NCI-H187 (cell line): ENCODE measurements around the gene SLC24A3.

Experiments
- DNase-seq, 2 experiments: peaks; one replicate each; lab custom pipeline; 2025; lab: John Stamatoyannopoulos, UW

The SLC24A3 gene

DNA sequence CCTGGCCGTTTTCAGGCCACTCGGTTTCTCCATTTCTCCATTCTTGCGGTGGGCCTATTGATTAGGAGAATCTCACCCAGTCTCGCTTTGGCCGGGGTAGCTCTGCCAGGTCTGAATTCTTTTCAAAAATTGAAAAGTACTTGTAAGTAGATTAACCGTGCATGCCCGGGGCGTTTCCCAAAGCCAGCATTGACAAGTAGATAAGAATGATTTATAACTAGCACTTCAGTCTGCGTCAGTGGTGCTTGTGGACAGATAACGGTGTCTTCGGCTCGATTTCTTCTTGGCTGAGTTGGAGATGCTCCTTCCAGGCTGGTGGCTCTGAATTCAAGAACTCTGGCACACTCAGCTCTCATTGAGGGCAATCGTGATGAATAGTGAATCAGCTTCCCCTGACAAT lies 29.0 kb downstream of the SLC24A3 start:
- DNase-seq, result no peak

- DNase-seq, result no peak
Measured at GRCh38 chr20:19244291-19244690, 31.8 kb downstream of the SLC24A3 start.

- no peak for DNase-seq
Measured at GRCh38 chr20:19249106-19249879, 36.9 kb downstream of the SLC24A3 start.

DNA sequence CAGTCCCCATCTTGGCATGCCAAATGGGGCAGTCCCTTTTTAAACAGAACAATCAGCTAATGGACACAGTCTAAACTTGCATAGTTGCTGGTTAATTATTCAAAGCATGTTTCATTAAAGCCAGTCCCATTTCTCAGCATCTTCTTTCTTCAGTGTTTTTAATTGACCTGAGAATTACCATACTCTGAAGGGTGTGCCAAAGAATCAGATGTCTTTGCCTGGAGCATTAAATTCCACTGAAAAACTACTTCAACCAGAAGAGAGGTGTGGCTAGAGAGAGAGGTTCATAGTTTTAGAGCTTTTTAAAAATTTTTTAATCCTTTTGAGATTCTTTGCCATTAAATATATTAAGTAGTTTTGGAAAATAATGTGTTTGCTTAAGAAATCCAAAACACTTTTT lies 37.9 kb downstream of the SLC24A3 start:
- no peak for DNase-seq

DNA sequence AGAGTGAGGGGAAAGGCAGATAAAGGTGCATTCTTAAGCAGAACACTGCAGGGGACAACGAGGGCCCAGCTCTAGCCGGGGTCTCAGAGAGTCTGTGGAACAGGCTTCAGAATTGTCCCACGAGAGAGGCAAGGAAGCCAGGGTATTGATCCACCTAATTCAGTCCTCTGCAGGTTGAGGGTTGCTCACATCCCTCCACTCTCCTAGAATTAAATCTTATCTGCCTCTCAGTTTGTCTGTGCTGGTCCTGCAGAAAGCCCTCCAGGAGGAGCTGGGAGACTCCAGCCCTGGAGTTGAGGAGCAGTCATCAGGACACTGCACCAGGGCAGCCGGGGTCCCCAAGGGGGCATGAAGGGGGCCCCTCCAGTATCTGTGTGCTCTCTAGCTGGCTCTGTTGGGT lies 39.1 kb downstream of the SLC24A3 start:
- no peak for DNase-seq

DNA sequence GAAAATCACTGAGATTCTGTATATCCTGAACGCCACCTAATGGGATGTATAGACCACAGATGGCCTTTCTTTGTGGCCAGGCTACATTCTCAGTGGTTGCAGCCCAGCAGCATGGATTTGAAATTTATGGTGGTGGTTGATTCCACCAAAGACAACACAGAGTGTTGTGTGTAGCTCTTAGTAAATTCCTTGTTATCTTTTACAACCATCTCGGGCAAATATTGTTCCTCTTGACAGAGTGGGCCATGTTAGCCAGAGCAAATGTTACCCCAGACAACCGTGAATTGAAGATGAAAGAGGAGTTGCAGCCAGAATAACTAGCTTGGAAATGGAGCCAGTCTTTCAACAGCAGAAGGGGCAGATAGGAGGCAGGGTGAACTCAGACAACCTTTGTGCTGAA lies 39.5 kb downstream of the SLC24A3 start:
- DNase-seq, result no peak

DNA sequence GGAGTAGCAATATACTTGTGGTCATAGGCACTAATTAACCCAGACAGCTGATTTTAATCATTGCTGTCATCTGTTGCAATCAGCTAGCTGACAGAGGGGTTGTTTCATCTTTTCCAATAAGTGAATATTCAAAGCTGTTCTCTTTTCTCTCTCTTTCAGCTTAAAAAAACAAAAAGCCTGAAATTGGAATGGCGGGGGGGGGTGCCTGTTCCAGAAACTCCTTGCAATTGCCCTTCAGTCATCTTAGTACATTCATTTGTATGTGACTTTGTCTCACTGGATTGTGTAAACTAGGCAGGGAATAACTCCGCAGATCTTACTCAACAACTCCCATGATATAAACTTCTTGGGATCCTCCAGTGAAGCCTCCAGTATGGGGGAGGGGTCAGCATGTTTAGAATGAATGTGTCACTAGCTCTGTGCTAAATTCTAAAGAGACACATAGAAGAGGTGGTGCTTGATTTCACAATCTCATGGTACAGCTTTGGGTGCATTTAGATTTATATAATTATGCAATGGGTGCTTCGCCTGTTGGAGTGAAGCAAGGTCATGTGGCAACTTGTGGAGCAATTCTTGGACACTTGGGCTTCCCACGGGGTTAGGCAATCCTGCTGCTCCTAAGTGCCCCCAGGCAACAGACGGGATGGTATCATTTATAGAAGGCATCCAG lies 40.1 kb downstream of the SLC24A3 start:
- no peak for DNase-seq

DNA sequence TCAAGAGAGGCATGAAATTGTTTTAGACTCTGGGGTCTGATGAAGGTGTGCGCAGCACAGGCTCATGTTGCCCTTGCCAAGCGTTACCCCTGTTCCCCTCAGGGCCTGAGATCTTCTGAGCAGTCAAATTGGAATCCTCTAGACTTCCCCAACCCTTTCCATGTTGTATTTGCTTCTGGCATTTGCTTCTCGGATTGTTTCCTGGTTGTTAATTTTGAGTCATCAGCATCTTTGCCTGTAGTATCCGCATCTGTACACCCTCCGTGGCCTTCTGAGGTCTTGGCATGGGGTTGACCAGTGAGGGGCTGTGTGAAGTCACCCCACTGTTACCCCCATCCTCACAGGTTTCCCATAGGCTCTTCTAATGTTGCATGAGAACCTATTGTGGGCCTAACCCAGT lies 40.9 kb downstream of the SLC24A3 start:
- no peak for DNase-seq

GRCh38 chr20:19253916-19254820 lies 41.7 kb downstream of the SLC24A3 start:
- no peak for DNase-seq

DNA sequence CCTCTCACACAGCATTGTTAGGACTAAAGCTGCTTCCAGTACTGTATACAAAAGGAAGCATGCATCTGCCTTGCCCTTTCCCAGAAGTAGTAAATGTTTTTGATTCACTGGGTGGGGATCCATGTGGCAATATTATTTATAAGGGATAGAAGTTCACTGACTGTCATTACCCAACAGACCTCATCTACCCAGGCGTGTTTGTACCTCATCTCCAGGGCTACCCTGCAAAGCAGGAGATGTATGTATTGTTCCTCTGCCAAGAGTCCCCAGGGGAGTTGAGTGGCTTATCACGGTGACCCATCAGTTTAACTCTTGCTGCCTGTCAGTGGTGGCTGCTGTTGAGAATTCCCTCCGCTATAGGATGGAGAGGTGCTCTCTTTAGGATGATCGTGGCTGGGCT lies 42.5 kb downstream of the SLC24A3 start:
- no peak for DNase-seq

DNA sequence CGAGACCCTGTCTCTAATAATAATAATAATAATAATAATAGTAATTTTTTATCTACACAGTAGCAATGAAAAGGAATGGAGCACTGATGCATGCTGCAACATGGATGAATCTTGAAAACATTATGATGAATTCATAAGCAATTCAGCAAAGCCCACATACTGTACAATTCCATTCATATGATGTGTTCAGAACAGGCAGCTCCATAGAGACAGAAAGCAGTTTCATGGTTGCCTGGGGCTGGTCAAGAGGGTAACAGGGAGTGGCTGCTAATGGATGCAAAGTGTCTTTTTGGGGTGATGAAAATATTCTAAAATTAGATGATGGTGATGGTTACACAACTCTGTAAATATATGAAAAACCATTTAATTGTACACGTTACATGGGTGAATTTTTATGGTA lies 43.6 kb downstream of the SLC24A3 start:
- no peak for DNase-seq

DNA sequence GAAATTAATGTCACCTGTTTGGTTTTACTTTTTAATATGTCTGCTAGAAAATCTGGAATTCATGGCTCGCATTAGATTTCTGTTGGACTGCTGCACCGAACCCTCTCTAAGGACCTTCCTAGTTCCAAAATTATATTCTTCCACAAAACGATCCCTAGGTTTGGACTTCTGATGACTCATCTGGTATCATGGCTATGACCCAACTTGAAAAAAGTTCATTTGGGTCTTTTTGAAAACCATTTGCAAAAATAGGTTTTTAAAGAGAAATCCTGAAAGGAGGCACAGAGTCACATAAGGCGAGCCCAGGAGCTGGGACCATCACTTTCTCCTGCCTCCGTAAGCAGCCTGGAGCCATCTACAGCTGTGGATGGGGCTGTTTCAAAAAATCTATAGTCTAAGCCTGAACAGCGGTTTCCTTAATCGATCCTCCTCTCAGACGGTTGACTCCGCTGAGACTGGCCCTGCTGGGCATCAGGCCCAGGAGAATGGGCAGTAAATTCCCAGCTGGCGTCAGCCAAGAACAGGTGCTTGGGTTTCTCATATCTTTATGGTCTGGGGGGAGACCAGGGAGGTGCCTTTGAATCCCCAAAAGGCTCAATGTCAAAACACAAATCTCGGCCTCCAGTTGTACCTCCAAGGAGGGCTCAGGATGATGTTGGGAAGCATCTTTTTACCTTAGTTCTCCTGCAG lies 44.6 kb downstream of the SLC24A3 start:
- DNase-seq, result no peak

DNA sequence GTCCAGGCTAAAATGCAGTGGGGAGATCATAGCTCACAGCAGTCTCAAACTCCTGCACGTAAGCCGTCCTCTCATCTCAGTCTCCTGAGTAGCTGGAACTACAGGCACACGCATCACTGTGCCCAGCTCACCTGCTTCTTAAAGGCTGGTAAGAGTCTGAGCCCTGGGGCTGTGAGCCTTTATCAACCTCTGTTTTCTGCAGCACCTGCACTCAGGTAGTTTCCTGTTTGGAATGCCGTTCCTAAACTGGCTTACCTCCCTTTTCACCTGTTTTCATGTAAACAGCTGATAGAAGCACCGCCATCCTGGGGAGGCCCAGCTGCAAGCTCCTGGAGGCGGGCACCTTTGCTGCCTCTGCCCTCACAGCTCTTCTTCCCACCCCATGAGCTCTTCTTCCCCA lies 45.4 kb downstream of the SLC24A3 start:
- no peak for DNase-seq

DNA sequence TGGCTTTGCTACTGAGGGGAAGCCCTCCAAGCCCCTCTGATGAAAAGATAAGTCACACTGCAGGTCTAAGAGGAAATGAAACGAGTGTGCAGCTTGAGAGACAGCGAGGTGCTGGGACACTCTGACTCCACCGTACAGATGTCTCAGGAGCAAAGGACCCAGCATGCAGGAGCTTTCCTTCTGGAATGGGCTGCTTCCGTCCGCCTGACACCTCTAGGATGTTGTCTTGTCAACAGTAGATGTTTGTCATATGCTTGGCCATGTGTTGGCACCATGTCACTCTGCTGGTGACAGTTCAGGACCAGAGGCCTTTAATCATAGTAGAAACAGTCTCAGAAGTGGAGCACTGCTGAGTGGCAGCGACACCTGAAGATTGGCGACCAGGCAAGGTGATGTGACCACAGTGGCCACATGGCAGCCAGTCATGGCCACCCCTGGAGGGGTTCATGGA lies 46.7 kb downstream of the SLC24A3 start:
- DNase-seq, result no peak

- DNase-seq, result no peak
Measured at GRCh38 chr20:19260412-19261090, 48.1 kb downstream of the SLC24A3 start.

- DNase-seq, result no peak
Measured at GRCh38 chr20:19264191-19264590, 51.7 kb downstream of the SLC24A3 start.

GRCh38 chr20:19265646-19266374 lies 53.4 kb downstream of the SLC24A3 start:
- no peak for DNase-seq

GRCh38 chr20:19268426-19268825 lies 56.0 kb downstream of the SLC24A3 start:
- DNase-seq, result no peak

DNA sequence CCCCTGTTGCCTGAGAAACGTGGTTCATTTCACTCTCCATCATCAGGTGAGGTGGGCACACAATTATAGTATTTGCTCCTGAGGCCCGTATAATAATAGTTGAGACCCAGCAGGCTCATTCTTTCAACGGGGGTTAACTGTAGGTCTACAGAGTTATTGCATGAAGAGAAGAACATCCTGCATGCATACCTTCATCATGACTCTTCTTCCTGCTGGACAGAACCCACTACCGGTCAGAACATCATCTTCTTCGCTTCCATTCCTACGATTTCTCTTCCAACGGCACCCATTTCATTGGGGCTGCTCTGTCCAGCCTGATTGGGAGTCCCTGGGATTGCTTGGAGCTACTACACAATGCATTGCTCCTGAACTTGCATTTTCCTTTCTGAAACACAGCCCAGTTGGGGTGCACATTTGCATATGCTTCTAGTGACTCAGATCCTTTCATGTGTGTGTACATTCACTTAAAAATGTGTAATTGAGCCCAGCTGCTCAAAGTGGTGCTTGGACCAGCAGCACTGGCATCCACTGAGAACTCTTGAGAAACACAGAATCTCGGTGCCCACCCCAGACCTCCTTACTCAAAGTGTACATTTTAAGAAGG lies 57.4 kb downstream of the SLC24A3 start:
- DNase-seq, result no peak
